Neural cell (in vitro differentiated cells): ENCODE measurements around the gene PDE7B.

Source experiments
- CTCF ChIP-seq: fragments of 450-650 bp; IDR thresholded peaks from 2 replicates; pipeline ENCODE4 v1.5.1; 2014; ENCODE audit warnings: antibody characterized with exemption, mild to moderate bottlenecking, moderate library complexity; ENCODE audit not compliant: poor library complexity, severe bottlenecking
- EP300 ChIP-seq: fragments of 450-650 bp; conservative IDR thresholded peaks from 2 replicates; pipeline ENCODE4 v1.6.1; 2014; ENCODE audit warnings: antibody characterized with exemption, mild to moderate bottlenecking, moderate library complexity; ENCODE audit not compliant: poor library complexity, severe bottlenecking
- EZH2 ChIP-seq: fragments of 200-600, 300-800 bp; shearing (Covaris generic), sonication (generic); IDR thresholded peaks from 2 replicates; pipeline ENCODE4 v1.6.1; 2014; ENCODE audit warnings: antibody characterized with exemption, low read length, borderline replicate concordance, mild to moderate bottlenecking; ENCODE audit not compliant: insufficient read depth, poor library complexity, severe bottlenecking
- MXI1 ChIP-seq: fragments of 450-650 bp; conservative IDR thresholded peaks from 2 replicates; pipeline ENCODE4 v1.6.1; 2014; ENCODE audit warnings: antibody characterized with exemption, mild to moderate bottlenecking; ENCODE audit not compliant: poor library complexity, severe bottlenecking
- POLR2AphosphoS5 ChIP-seq: IDR thresholded peaks from 2 replicates; pipeline ENCODE4 v1.6.1; 2012
- RAD21 ChIP-seq: fragments of 450-650 bp; conservative IDR thresholded peaks from 2 replicates; pipeline ENCODE4 v1.6.1; 2014; ENCODE audit warnings: antibody characterized with exemption, mild to moderate bottlenecking, moderate library complexity
- REST ChIP-seq: IDR thresholded peaks from 2 replicates; pipeline ENCODE4 v1.6.1; 2012; ENCODE audit warnings: borderline replicate concordance
- SMC3 ChIP-seq: fragments of 450-650 bp; conservative IDR thresholded peaks from 2 replicates; pipeline ENCODE4 v1.6.1; 2014; ENCODE audit warnings: antibody characterized with exemption, mild to moderate bottlenecking, moderate library complexity; ENCODE audit not compliant: poor library complexity
- TAF1 ChIP-seq: IDR thresholded peaks from 2 replicates; pipeline ENCODE4 v1.6.1; 2012; ENCODE audit warnings: low read depth

- TF ChIP-seq EZH2 (no peak), MXI1 (no peak), SMC3 (no peak), EP300 (no peak), RAD21 (no peak), REST (no peak), POLR2AphosphoS5 (no peak), CTCF (no peak), TAF1 (no peak)
Measured at GRCh38 chr6:136216503-136217401, 365.3 kb downstream of the PDE7B start.
